Measurements from ENCODE around the gene TAF7L.

- TF ChIP-seq REST (IDR thresholded peaks at IDR 0.05) (no peak), SP1 (IDR thresholded peaks at IDR 0.05) (no peak), TAF1 (conservative IDR thresholded peaks at IDR 0.05) (no peak), GABPA (IDR thresholded peaks at IDR 0.05 in 1 of 2, conservative IDR thresholded peaks at IDR 0.05 in 1 of 2) (no peak), JUND (IDR thresholded peaks at IDR 0.05) (no peak), MAX (IDR thresholded peaks at IDR 0.05) (no peak), FOXA1 (IDR thresholded peaks at IDR 0.05) (no peak), RAD21 (IDR thresholded peaks at IDR 0.05) (no peak), YY1 (IDR thresholded peaks at IDR 0.05) (no peak), FOXA2 (IDR thresholded peaks at IDR 0.05) (no peak), NR2F2 (IDR thresholded peaks at IDR 0.05) (no peak)
- TF ChIP-seq, protein P1, sequence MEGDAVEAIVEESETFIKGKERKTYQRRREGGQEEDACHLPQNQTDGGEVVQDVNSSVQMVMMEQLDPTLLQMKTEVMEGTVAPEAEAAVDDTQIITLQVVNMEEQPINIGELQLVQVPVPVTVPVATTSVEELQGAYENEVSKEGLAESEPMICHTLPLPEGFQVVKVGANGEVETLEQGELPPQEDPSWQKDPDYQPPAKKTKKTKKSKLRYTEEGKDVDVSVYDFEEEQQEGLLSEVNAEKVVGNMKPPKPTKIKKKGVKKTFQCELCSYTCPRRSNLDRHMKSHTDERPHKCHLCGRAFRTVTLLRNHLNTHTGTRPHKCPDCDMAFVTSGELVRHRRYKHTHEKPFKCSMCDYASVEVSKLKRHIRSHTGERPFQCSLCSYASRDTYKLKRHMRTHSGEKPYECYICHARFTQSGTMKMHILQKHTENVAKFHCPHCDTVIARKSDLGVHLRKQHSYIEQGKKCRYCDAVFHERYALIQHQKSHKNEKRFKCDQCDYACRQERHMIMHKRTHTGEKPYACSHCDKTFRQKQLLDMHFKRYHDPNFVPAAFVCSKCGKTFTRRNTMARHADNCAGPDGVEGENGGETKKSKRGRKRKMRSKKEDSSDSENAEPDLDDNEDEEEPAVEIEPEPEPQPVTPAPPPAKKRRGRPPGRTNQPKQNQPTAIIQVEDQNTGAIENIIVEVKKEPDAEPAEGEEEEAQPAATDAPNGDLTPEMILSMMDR (IDR thresholded peaks at IDR 0.05; ENCODE audit: low read depth, low read length, missing input control) = no peak
- TF ChIP-seq, protein P2, sequence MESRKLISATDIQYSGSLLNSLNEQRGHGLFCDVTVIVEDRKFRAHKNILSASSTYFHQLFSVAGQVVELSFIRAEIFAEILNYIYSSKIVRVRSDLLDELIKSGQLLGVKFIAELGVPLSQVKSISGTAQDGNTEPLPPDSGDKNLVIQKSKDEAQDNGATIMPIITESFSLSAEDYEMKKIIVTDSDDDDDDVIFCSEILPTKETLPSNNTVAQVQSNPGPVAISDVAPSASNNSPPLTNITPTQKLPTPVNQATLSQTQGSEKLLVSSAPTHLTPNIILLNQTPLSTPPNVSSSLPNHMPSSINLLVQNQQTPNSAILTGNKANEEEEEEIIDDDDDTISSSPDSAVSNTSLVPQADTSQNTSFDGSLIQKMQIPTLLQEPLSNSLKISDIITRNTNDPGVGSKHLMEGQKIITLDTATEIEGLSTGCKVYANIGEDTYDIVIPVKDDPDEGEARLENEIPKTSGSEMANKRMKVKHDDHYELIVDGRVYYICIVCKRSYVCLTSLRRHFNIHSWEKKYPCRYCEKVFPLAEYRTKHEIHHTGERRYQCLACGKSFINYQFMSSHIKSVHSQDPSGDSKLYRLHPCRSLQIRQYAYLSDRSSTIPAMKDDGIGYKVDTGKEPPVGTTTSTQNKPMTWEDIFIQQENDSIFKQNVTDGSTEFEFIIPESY (IDR thresholded peaks at IDR 0.05) = no peak
Measured at GRCh38 chrX:101265869-101266428, 25.2 kb downstream of the TAF7L start.
